IMR-90 (cell line): ENCODE data around the gene FOXK2. TPM values are rescaled to one million over a fixed set of nuclear protein-coding genes. Genes with fewer than 3 reads are reported as not detected.

ENCODE experiments used
- ATAC-seq: fragments of 200-7000 bp; cut with Tn5 transposase; 2 replicates; pipeline ENCODE4 v1.9.1; 2020; ENCODE audit warnings: low read depth, mild to moderate bottlenecking, moderate library complexity
- BruUV-seq: library from RNA; stranded (reverse); fragments of 400-500 nt; replicated peaks from 2 replicates; lab custom pipeline; 2021; lab: Mats Ljungman, UMichigan
- CTCF ChIA-PET: fragments of 300-600 bp; formaldehyde crosslinking; extraction: SDS; loops from one replicate; lab custom pipeline; 2021; ENCODE audit warnings: antibody characterized with exemption; lab: Yijun Ruan, JAX
- POLR2A ChIA-PET: fragments of 300-600 bp; sonication (Branson Sonifier 250); formaldehyde crosslinking; loops from one replicate; lab custom pipeline; 2022; ENCODE audit warnings: antibody characterized with exemption; ENCODE audit not compliant: unreplicated experiment; lab: Charles Lee
- DNase-seq: peaks from one replicate; pipeline ENCODE4 v3.0.0; 2013
- H2AFZ ChIP-seq: replicated peaks from 2 replicates; pipeline ENCODE3; 2013; ENCODE audit warnings: low read length, mild to moderate bottlenecking; ENCODE audit not compliant: poor library complexity
- H2AK5ac ChIP-seq: 2 replicates; pipeline ENCODE4 v1.6.1; 2013; ENCODE audit warnings: low read depth, low read length, inconsistent platforms
- H2AK9ac ChIP-seq: replicated peaks from 2 replicates; pipeline ENCODE3; 2013; ENCODE audit warnings: mild to moderate bottlenecking, low read depth, low read length, moderate library complexity; ENCODE audit not compliant: poor library complexity
- H2BK120ac ChIP-seq: 2 replicates; pipeline ENCODE4 v1.6.1; 2013; ENCODE audit warnings: low read depth, low read length, inconsistent platforms
- H2BK15ac ChIP-seq: 3 replicates; pipeline ENCODE4 v1.6.1; 2013; ENCODE audit warnings: low read depth, low read length, inconsistent platforms
- H2BK20ac ChIP-seq: 2 replicates; pipeline ENCODE4 v1.6.1; 2013; ENCODE audit warnings: low read depth, mild to moderate bottlenecking, inconsistent platforms, low read length, moderate library complexity
- H2BK5ac ChIP-seq: 2 replicates; pipeline ENCODE4 v1.6.1; 2013; ENCODE audit warnings: mild to moderate bottlenecking, low read depth, low read length, inconsistent platforms; ENCODE audit not compliant: poor library complexity, severe bottlenecking
- H3K14ac ChIP-seq: replicated peaks from 2 replicates; pipeline ENCODE4 v1.6.1; 2013; ENCODE audit warnings: low read depth, low read length, inconsistent platforms
- H3K18ac ChIP-seq: 2 replicates; pipeline ENCODE4 v1.6.1; 2013; ENCODE audit warnings: low read depth, low read length, control low read depth
- H3K23ac ChIP-seq: 2 replicates; pipeline ENCODE4 v1.6.1; 2013; ENCODE audit warnings: low read depth, low read length, inconsistent platforms
- H3K27ac ChIP-seq: 2 replicates; pipeline ENCODE4 v1.5.1; 2013; ENCODE audit warnings: mild to moderate bottlenecking, control low read depth, low read length; ENCODE audit not compliant: insufficient read depth
- H3K27me3 ChIP-seq: 2 replicates; pipeline ENCODE4 v1.6.1; 2013; ENCODE audit warnings: low read length; ENCODE audit not compliant: control insufficient read depth, insufficient read depth
- H3K36me3 ChIP-seq: 2 replicates; pipeline ENCODE4 v1.6.1; 2013; ENCODE audit warnings: low read length, mixed read lengths; ENCODE audit not compliant: control insufficient read depth, insufficient read depth
- H3K4ac ChIP-seq: 2 replicates; pipeline ENCODE4 v1.6.1; 2013; ENCODE audit warnings: low read depth, low read length, inconsistent platforms
- H3K4me1 ChIP-seq: 2 replicates; pipeline ENCODE4 v1.6.1; 2013; ENCODE audit warnings: low read length, mixed read lengths; ENCODE audit not compliant: control insufficient read depth, insufficient read depth
- H3K4me2 ChIP-seq: 2 replicates; pipeline ENCODE4 v1.6.1; 2013; ENCODE audit warnings: low read depth, mild to moderate bottlenecking, control low read depth, low read length, moderate library complexity
- H3K4me3 ChIP-seq: 2 replicates; pipeline ENCODE4 v1.5.1; 2013; ENCODE audit warnings: low read depth, mild to moderate bottlenecking, control low read depth, low read length, moderate library complexity; ENCODE audit not compliant: insufficient read depth
- H3K56ac ChIP-seq: 2 replicates; pipeline ENCODE4 v1.6.1; 2013; ENCODE audit warnings: low read length, inconsistent platforms; ENCODE audit not compliant: insufficient read depth; ENCODE audit errors: extremely low read depth
- H3K79me1 ChIP-seq, 2 experiments: 2 replicates each; pipeline ENCODE4 v1.6.1; 2013; ENCODE audit warnings: low read length in 2 of 2, inconsistent platforms in 1 of 2, low read depth in 1 of 2
- H3K9ac ChIP-seq: 2 replicates; pipeline ENCODE4 v1.6.1; 2013; ENCODE audit warnings: low read depth, low read length, control low read depth
- H3K9me1 ChIP-seq: 2 replicates; pipeline ENCODE4 v1.6.1; 2013; ENCODE audit warnings: low read length, inconsistent platforms; ENCODE audit not compliant: insufficient read depth
- H3K9me3 ChIP-seq: 2 replicates; pipeline ENCODE4 v1.6.1; 2013; ENCODE audit warnings: low read length; ENCODE audit not compliant: control insufficient read depth, insufficient read depth
- H4K20me1 ChIP-seq: 2 replicates; pipeline ENCODE4 v1.6.1; 2013; ENCODE audit warnings: low read length, inconsistent platforms; ENCODE audit not compliant: insufficient read depth
- H4K5ac ChIP-seq: 2 replicates; pipeline ENCODE4 v1.6.1; 2013; ENCODE audit warnings: mild to moderate bottlenecking, low read depth, low read length, control low read depth
- H4K8ac ChIP-seq, 2 experiments: 2 replicates each; pipeline ENCODE4 v1.6.1; 2013; ENCODE audit warnings: low read depth in 2 of 2, low read length in 2 of 2, control low read depth in 1 of 2, inconsistent platforms in 1 of 2
- H4K91ac ChIP-seq: 2 replicates; pipeline ENCODE4 v1.6.1; 2013; ENCODE audit warnings: low read depth, low read length, inconsistent platforms; ENCODE audit not compliant: insufficient read depth
- BHLHE40 ChIP-seq: fragments of 150-350 bp; IDR thresholded peaks from 2 replicates; pipeline ENCODE4 v1.6.1; 2016; ENCODE audit warnings: mild to moderate bottlenecking, low read depth, low read length
- CEBPB ChIP-seq: IDR thresholded peaks from 2 replicates; pipeline ENCODE4 v1.6.1; 2012; ENCODE audit warnings: low read depth, low read length, improper control_type of control experiment
- CHD1 ChIP-seq: IDR thresholded peaks from 2 replicates; pipeline ENCODE4 v1.6.1; 2012; ENCODE audit warnings: low read depth, low read length, improper control_type of control experiment
- MAFK ChIP-seq: IDR thresholded peaks from 2 replicates; pipeline ENCODE4 v1.6.1; 2012; ENCODE audit warnings: low read depth, low read length, improper control_type of control experiment
- NFE2L2 ChIP-seq: fragments of 150-350 bp; IDR thresholded peaks from 2 replicates; pipeline ENCODE4 v1.6.1; 2016; ENCODE audit warnings: low read depth, mild to moderate bottlenecking, low read length
- SMC3 ChIP-seq: fragments of 150-350 bp; IDR thresholded peaks from 2 replicates; pipeline ENCODE4 v1.6.1; 2016; ENCODE audit warnings: low read depth, mild to moderate bottlenecking, antibody characterized with exemption, low read length, moderate library complexity
- WGBS, 2 experiments: methylation state at CpG; one replicate each; pipeline versions ENCODE4 v1.1.5 to v1.1.7; 2013; ENCODE audit warnings: missing lambda C conversion rate in 2 of 2; ENCODE audit not compliant: insufficient read length in 1 of 2; ENCODE audit errors: extremely low coverage in 2 of 2; 5-methylcytosine and 5-hydroxymethylcytosine counted together
- dilution Hi-C: fragments of 300-500 bp; cut with HindIII; formaldehyde crosslinking; loops from one replicate; pipeline ENCODE4 v1.14.3; 2018; ENCODE audit warnings: low sequenced_read_pairs; ENCODE audit not compliant: unreplicated experiment
- in situ Hi-C: fragments of 300-500 bp; cut with MboI; formaldehyde crosslinking; loops from 3 replicates; pipeline ENCODE4 v1.14.3; 2019; ENCODE audit warnings: low sequenced_read_pairs, inconsistent platforms, mixed read lengths
- intact Hi-C: fragments of 100-400 bp; cut with micrococcal nuclease; formaldehyde crosslinking; loops from 2 replicates; pipeline ENCODE4 v1.10.0; 2022
- polyA plus RNA-seq, 3 experiments: library from polyadenylated mRNA; depleted of rRNA; stranded (reverse); fragments of >200 nt; gene quantifications; 2 replicates each; pipeline ENCODE4 v1.2.3, GENCODE V29; 2012; ENCODE audit warnings: low replicate concordance in 1 of 3
- total RNA-seq: library from RNA; depleted of rRNA; stranded (reverse); fragments of >200 nt; gene quantifications from 2 replicates; pipeline ENCODE4 v1.2.3, GENCODE V29; 2012

The FOXK2 gene
- total and polyA plus RNA-seq, 2 of the 4 experiments (the other 2 are of a cell fraction): 12.5 to 20.0 TPM

- no peak for TF ChIP-seq CEBPB
- no peak for TF ChIP-seq CHD1
- TF ChIP-seq NFE2L2: no peak
- TF ChIP-seq MAFK: no peak
- no peak for TF ChIP-seq BHLHE40
- TF ChIP-seq SMC3: no peak
- intact Hi-C loops (no loop called here), dilution Hi-C loops (no loop called here), in situ Hi-C loops (no loop called here)
- Histone ChIP-seq H3K4ac (no peak overlapping the region), H4K91ac (no peak overlapping the region), H3K9me1 (no peaks in the 10 kb centered on the region), H3K4me2 (no peak overlapping the region), H2BK120ac (no peak overlapping the region), H3K27ac (no peak overlapping the region), H4K20me1 (no peaks in the 10 kb centered on the region; the same call in 1 of the 2 replicates), H2AFZ (no peak overlapping the region), H3K9ac (no peak overlapping the region), H3K36me3 (peaks cover 51% of the 10 kb centered on the region), H4K8ac (no peak overlapping the region), H2BK5ac (no peak overlapping the region), H3K4me1 (no peaks in the 10 kb centered on the region), H3K4me3 (no peak overlapping the region), H2BK20ac (no peak overlapping the region), H3K79me1 (no peaks in the 10 kb centered on the region), H3K18ac (no peak overlapping the region), H2BK15ac (no peak overlapping the region), H4K5ac (no peak overlapping the region), H3K56ac (no peak overlapping the region), H3K9me3 (no peaks in the 10 kb centered on the region), H2AK9ac (no peak overlapping the region), H3K27me3 (no peaks in the 10 kb centered on the region), H3K23ac (no peak overlapping the region), H3K14ac (no peak overlapping the region), H2AK5ac (no peak overlapping the region)
- ChIA-PET CTCF (interaction anchor here (0.6 kb wide), 1 partner anchor 13 kb away, joined by 5 read pairs; no protein-coding TSS in a partner anchor), POLR2A (no interaction called here)
- 82% methylated on average over 4 of the region's 13 CpGs; no CpG with 5 or more reads in 1 of the 2 experiments for WGBS, 2 experiments
- no peak for DNase-seq
- ATAC-seq: no peak
- no TSS peak for BruUV-seq
These were observed 33.1 kb upstream of the FOXK2 start for GRCh38 chr17:82486231-82487094.
